Fibroblast of the aortic adventitia (primary cell): ENCODE results near the gene GTF2H1. TPM values are rescaled to one million over a fixed set of nuclear protein-coding genes. Genes with fewer than 3 reads are reported as not detected.

ENCODE experiments used
- DNase-seq: peaks from one replicate; pipeline ENCODE4 v3.0.0-alpha.2; 2010; ENCODE audit warnings: low read depth
- H3K4me3 ChIP-seq: 2 replicates; pipeline ENCODE4 v1.5.1; 2011; ENCODE audit warnings: low read depth, mild to moderate bottlenecking, control low read depth, low read length, moderate library complexity
- CTCF ChIP-seq: IDR thresholded peaks from 2 replicates; pipeline ENCODE4 v1.5.1; 2011; ENCODE audit warnings: mild to moderate bottlenecking, low read length, control low read depth, inconsistent platforms; ENCODE audit not compliant: insufficient read depth
- total RNA-seq: library from RNA; depleted of rRNA; stranded (reverse); fragments of >200 nt; gene quantifications from 2 replicates; pipeline ENCODE4 v1.2.3, GENCODE V29; 2012; ENCODE audit warnings: low replicate concordance

GTF2H1 gene
- total RNA-seq, 1 donor = 95.4 TPM

- no peak for DNase-seq
- no peak overlapping the region for H3K4me3 ChIP-seq
- no peak for TF ChIP-seq CTCF
Observed at GRCh38 chr11:18310800-18311340, 11.5 kb upstream of the GTF2H1 start.

DNA sequence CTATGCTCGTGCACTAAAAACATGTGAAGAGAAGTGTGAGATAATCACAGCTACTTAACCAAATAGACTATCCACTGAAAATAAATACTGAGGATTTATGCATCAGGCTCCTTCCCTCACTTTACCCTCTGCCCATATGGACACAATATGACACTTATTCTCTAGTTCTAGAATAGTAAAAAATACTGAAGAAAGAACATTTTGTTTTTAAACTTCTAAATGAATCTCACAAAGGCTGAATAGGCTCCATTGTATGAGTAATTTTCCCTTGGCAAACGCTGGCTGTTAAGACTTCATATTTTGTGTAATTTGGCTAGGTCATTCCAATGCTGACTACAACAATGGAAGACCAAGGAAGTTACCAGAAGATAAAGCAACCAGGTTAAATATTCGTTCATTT lies 10.4 kb upstream of the GTF2H1 start:
- no peak for TF ChIP-seq CTCF
- H3K4me3 ChIP-seq = no peak overlapping the region
- peak; percentile 76 for DNase-seq

GRCh38 chr11:18312663-18313420 lies 9.5 kb upstream of the GTF2H1 start:
- peak; percentile 70 for DNase-seq
- no peak for TF ChIP-seq CTCF
- no peak overlapping the region for H3K4me3 ChIP-seq

GRCh38 chr11:18313965-18314763 lies 8.2 kb upstream of the GTF2H1 start:
- no peak for DNase-seq
- H3K4me3 ChIP-seq = no peak overlapping the region
- TF ChIP-seq CTCF = no peak

- peak; percentile 58 for DNase-seq
- TF ChIP-seq CTCF = no peak
- H3K4me3 ChIP-seq = no peak overlapping the region
Observed at GRCh38 chr11:18314784-18315523, 7.4 kb upstream of the GTF2H1 start.

- TF ChIP-seq CTCF = no peak
- no peak for DNase-seq
Observed at GRCh38 chr11:18315893-18316292, 6.5 kb upstream of the GTF2H1 start.

More at GRCh38 chr11:18315893-18316292, 6.5 kb upstream of the GTF2H1 start:
- H3K4me3 ChIP-seq = no peak overlapping the region
